ENCODE data around the gene SH3RF3. TPM values are rescaled to one million over a fixed set of nuclear protein-coding genes. Genes with fewer than 3 reads are reported as not detected.

Gene SH3RF3
- total RNA-seq, 2 donors from 2014 or later, result 1.4 to 17.0 TPM

DNA sequence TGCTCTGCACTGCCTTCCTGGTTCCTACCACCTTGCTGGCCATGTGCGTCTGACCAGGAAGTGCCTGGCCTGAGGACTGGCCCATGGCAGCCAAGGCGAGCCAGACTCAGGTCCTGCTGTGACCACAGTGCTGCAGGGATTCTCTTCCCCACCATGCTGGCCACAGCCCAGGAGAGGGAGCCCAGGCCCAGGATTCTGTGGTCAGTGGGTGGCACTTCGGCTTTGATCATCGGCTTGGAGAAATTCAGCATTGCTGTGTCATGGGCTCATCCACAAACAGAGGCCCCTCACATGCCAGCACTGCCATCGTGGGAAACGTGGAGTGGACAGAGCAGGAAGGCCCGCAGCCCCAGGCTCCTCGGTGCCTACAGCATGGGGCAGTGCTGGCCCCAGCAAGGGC, 273.2 kb downstream of the SH3RF3 start:
- no peak for DNase-seq (ENCODE audit: low spot score)
- 79% methylated on average over 6 of the region's 8 CpGs for WGBS
- Histone ChIP-seq H3K27ac (no peak overlapping the region), H3K27me3 (replicated peaks; ENCODE audit: insufficient read depth) (no peaks in the 10 kb centered on the region), H3K9me3 (no peaks in the 10 kb centered on the region), H3K4me3 (no peak overlapping the region), H3K4me1 (replicated peaks) (no peaks in the 10 kb centered on the region), H3K36me3 (no peaks in the 10 kb centered on the region)
- intact Hi-C loops (cut with DNase I), result no loop called here
- TF ChIP-seq, protein P1, sequence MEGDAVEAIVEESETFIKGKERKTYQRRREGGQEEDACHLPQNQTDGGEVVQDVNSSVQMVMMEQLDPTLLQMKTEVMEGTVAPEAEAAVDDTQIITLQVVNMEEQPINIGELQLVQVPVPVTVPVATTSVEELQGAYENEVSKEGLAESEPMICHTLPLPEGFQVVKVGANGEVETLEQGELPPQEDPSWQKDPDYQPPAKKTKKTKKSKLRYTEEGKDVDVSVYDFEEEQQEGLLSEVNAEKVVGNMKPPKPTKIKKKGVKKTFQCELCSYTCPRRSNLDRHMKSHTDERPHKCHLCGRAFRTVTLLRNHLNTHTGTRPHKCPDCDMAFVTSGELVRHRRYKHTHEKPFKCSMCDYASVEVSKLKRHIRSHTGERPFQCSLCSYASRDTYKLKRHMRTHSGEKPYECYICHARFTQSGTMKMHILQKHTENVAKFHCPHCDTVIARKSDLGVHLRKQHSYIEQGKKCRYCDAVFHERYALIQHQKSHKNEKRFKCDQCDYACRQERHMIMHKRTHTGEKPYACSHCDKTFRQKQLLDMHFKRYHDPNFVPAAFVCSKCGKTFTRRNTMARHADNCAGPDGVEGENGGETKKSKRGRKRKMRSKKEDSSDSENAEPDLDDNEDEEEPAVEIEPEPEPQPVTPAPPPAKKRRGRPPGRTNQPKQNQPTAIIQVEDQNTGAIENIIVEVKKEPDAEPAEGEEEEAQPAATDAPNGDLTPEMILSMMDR (IDR thresholded peaks at IDR 0.05), result no peak
- TF ChIP-seq POLR2AphosphoS5 (IDR thresholded peaks at IDR 0.05) (no peak), POLR2A (IDR thresholded peaks at IDR 0.05) (no peak)

DNA sequence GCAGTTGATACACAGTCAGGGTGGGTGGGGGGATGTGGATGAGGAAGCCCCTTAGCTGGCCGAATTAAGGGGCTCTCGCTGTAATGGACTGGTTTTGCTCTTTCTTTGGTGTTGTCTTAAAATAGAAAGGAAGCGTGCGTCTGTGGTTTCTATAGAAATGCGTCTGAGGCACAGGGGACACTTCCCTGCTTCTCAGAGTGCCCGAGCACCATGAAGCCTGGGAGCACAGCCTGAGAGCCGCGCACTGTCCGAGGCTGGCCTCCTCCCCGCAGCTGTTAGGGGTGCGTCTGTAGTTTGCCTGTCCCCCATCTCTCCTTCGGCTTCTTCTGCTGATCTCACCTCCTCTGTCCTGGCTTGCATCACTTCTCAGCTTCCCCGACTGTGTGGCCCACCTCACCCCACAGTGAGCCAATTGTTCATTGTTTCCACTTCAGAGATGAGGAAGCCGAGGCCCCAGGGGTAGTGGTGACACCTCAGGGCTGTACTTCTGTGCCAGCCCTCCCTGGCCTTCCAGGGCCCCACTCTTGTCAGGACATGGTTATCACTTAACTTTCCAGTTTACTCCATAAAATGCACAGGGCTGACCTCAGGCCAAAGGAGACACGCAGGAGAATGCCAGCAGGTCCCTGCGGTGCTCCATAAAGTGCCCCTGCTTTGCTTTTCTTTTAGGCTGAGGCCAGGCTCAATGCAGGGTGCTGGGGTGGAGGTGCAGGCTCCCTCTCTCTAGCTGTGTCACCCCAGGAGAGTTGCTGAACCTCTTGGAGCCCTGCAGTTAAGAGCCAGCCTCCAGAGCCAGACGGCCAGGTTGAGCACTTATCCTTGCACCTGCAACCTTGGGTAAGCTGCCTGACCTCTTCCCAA, 274.2 kb downstream of the SH3RF3 start:
- WGBS, result 76% methylated on average over 17 of the region's 17 CpGs
- Histone ChIP-seq H3K27me3 (replicated peaks; ENCODE audit: insufficient read depth) (no peaks in the 10 kb centered on the region), H3K27ac (no peak overlapping the region), H3K4me3 (no peak overlapping the region), H3K9me3 (no peaks in the 10 kb centered on the region), H3K4me1 (replicated peaks) (no peaks in the 10 kb centered on the region), H3K36me3 (no peaks in the 10 kb centered on the region)
- TF ChIP-seq, protein P1 (IDR thresholded peaks at IDR 0.05), result no peak
- no peak for TF ChIP-seq POLR2AphosphoS5 (IDR thresholded peaks at IDR 0.05)
- TF ChIP-seq POLR2A (IDR thresholded peaks at IDR 0.05), result no peak
- intact Hi-C loops (cut with DNase I), result no loop called here
- no peak for DNase-seq (ENCODE audit: low spot score)

DNA sequence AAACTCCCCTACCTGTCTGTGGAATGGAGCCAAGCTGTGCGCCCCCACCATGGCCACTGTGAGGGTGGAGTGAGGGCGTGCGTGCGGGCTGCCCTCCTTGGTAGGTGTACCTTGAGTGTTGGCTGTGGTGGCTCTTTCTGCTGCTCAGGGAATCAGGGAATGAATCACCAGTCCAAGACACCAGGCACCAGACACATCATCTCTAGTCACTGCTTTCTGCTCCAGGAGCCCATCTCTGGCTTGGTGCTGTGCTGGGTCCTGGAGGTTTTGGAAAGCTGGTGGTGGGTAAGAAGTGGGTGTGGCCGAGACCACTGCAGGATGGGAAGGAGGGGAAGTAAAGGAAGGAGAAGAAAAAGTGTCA, 274.8 kb downstream of the SH3RF3 start:
- WGBS, result 95% methylated on average over 5 of the region's 5 CpGs

DNA sequence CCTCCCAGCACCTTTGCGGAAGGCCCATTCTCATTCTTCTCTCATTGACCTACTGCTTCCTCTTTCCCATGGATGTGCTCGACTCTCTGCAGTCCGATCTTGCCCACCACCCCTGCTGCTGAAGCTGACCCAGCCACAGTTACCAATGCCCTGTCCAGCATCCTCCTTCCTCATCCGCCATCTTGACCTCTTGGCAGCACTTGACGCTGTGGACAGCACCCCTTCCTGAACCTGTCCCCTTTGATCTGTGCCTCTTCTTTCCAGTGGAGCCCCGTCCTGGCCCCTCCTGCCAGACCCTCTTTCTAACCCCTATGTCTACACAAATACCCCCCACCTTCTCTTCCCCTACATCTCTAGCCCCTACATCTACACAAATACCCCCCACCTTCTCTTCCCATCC, 275.7 kb downstream of the SH3RF3 start:
- TF ChIP-seq POLR2A (IDR thresholded peaks at IDR 0.05), result no peak
- no peak for TF ChIP-seq POLR2AphosphoS5 (IDR thresholded peaks at IDR 0.05)
- TF ChIP-seq, protein P1 (IDR thresholded peaks at IDR 0.05), result no peak
- Histone ChIP-seq H3K27me3 (replicated peaks; ENCODE audit: insufficient read depth) (no peaks in the 10 kb centered on the region), H3K4me3 (no peak overlapping the region), H3K36me3 (no peaks in the 10 kb centered on the region), H3K9me3 (no peaks in the 10 kb centered on the region), H3K27ac (no peak overlapping the region), H3K4me1 (replicated peaks) (no peaks in the 10 kb centered on the region)
- DNase-seq (ENCODE audit: low spot score), result no peak
- WGBS, result 94% methylated on average over 6 of the region's 6 CpGs
- intact Hi-C loops (cut with DNase I), result no loop called here

More for the DNA sequence above, 274.8 kb downstream of the SH3RF3 start:
- Histone ChIP-seq H3K4me3 (no peak overlapping the region), H3K4me1 (replicated peaks) (no peaks in the 10 kb centered on the region), H3K27me3 (replicated peaks; ENCODE audit: insufficient read depth) (no peaks in the 10 kb centered on the region), H3K36me3 (no peaks in the 10 kb centered on the region), H3K9me3 (no peaks in the 10 kb centered on the region), H3K27ac (no peak overlapping the region)
- TF ChIP-seq POLR2A (IDR thresholded peaks at IDR 0.05), result no peak
- intact Hi-C loops (cut with DNase I), result no loop called here
- DNase-seq (ENCODE audit: low spot score), result no peak

DNA sequence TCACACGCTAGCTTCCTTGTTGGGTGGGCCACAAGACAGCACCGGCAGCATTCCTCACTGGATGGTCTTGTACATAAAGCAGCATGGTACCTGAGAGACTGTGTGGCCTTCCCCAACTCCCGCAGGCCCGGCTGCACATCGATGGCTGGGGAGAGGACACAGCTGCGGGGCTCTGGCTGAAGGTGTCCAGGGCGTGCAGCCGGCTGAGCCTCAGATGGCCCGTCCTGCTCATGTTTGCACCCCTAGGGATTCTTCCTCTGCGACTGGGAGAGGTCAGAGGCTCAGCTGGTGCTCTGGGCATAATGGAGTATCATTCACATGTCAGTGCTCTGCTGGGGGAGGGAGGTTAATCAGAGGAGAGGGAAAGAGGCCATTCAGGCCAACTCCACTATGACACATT, 276.9 kb downstream of the SH3RF3 start:
- 98% methylated on average over 7 of the region's 10 CpGs for WGBS

More for the DNA sequence above, 276.9 kb downstream of the SH3RF3 start:
- DNase-seq (ENCODE audit: low spot score), result no peak
- H3K4me1 ChIP-seq (replicated peaks), result no peaks in the 10 kb centered on the region
- H3K36me3 ChIP-seq, result no peaks in the 10 kb centered on the region
- no peak overlapping the region for H3K4me3 ChIP-seq
- no peak for TF ChIP-seq POLR2AphosphoS5 (IDR thresholded peaks at IDR 0.05)
- TF ChIP-seq, protein P1 (IDR thresholded peaks at IDR 0.05), result no peak
- TF ChIP-seq POLR2A (IDR thresholded peaks at IDR 0.05), result no peak
- no peak overlapping the region for H3K27ac ChIP-seq
- intact Hi-C loops (cut with DNase I), result no loop called here
- H3K27me3 ChIP-seq (replicated peaks; ENCODE audit: insufficient read depth), result no peaks in the 10 kb centered on the region
- H3K9me3 ChIP-seq, result no peaks in the 10 kb centered on the region
